H1 (cell line): ENCODE results near the gene ACBD4. TPM values are rescaled to one million over a fixed set of nuclear protein-coding genes. Genes with fewer than 3 reads are reported as not detected.
A peak's percentile ranks its signal among the peaks of the same experiment; 100 is the strongest.

Source experiments
- ASH2L ChIP-seq: fragments of 200-600, 300-600 bp; sonication (generic); IDR thresholded peaks from one replicate; pipeline ENCODE4 v1.7.1; 2017; ENCODE audit warnings: low read length
- ATF3 ChIP-seq: IDR thresholded peaks from 2 replicates; pipeline ENCODE4 v1.6.1; 2011; ENCODE audit warnings: low read depth, mild to moderate bottlenecking, low read length; ENCODE audit not compliant: insufficient read depth
- BACH1 ChIP-seq: IDR thresholded peaks from 2 replicates; pipeline ENCODE4 v1.6.1; 2012; ENCODE audit warnings: low read length, improper control_type of control experiment
- BCL11A ChIP-seq, 2 experiments: IDR thresholded peaks; one replicate each; pipeline ENCODE4 v1.6.1; 2011; ENCODE audit warnings: low read depth in 2 of 2, low read length in 2 of 2, mild to moderate bottlenecking in 2 of 2
- CBX5 ChIP-seq: fragments of 300-800, 300-1000 bp; sonication (generic); IDR thresholded peaks from 2 replicates; pipeline ENCODE4 v1.7.1; 2016; ENCODE audit warnings: antibody characterized with exemption, low read length, low read depth
- CBX8 ChIP-seq: fragments of 300-800, 300-1000 bp; sonication (generic); IDR thresholded peaks from 2 replicates; pipeline ENCODE4 v1.7.1; 2016; ENCODE audit warnings: low read depth, low read length, borderline replicate concordance
- CEBPB ChIP-seq: IDR thresholded peaks from 2 replicates; pipeline ENCODE4 v1.6.1; 2012; ENCODE audit warnings: low read depth, low read length
- CHD1 ChIP-seq: IDR thresholded peaks from 2 replicates; pipeline ENCODE4 v1.6.1; 2012; ENCODE audit warnings: low read depth, low read length, improper control_type of control experiment
- EGR1 ChIP-seq: IDR thresholded peaks from 2 replicates; pipeline ENCODE4 v1.6.1; 2011; ENCODE audit warnings: low read depth, low read length, borderline replicate concordance
- EP300 ChIP-seq, 2 experiments: IDR thresholded peaks; 1 replicate in 1 of 2; 2 replicates in 1 of 2; pipeline ENCODE4 v1.6.1; 2011 to 2012; ENCODE audit warnings: low read depth in 2 of 2, low read length in 2 of 2, mild to moderate bottlenecking in 2 of 2, borderline replicate concordance in 1 of 2, inconsistent platforms in 1 of 2, moderate library complexity in 1 of 2
- EZH2 ChIP-seq: fragments of 200-600 bp; sonication (generic); IDR thresholded peaks from 2 replicates; pipeline ENCODE4 v1.7.1; 2012; ENCODE audit warnings: low read depth, mild to moderate bottlenecking, moderate library complexity, low read length, inconsistent platforms; ENCODE audit not compliant: severe bottlenecking
- GABPA ChIP-seq: IDR thresholded peaks from 2 replicates; pipeline ENCODE4 v1.6.1; 2011; ENCODE audit warnings: mild to moderate bottlenecking, low read length, moderate library complexity, borderline replicate concordance; ENCODE audit not compliant: insufficient read depth
- GTF2F1 ChIP-seq: IDR thresholded peaks from 2 replicates; pipeline ENCODE4 v1.6.1; 2012; ENCODE audit warnings: low read depth, low read length, improper control_type of control experiment, borderline replicate concordance
- KDM4A ChIP-seq: IDR thresholded peaks from one replicate; pipeline ENCODE4 v1.7.1; 2012; ENCODE audit warnings: low read depth, mild to moderate bottlenecking, moderate library complexity, low read length, inconsistent platforms; ENCODE audit not compliant: severe bottlenecking
- NANOG ChIP-seq: IDR thresholded peaks from 2 replicates; pipeline ENCODE4 v1.6.1; 2011; ENCODE audit warnings: low read length, low read depth, mild to moderate bottlenecking, inconsistent platforms; ENCODE audit not compliant: insufficient read depth, poor library complexity, severe bottlenecking
- POLR2A ChIP-seq, 2 experiments: IDR thresholded peaks; 1 replicate in 1 of 2; 2 replicates in 1 of 2; pipeline ENCODE4 v1.6.1; 2011; ENCODE audit warnings: low read depth in 2 of 2, low read length in 2 of 2, mild to moderate bottlenecking in 2 of 2; ENCODE audit errors: control extremely low read depth in 1 of 2
- RBBP5 ChIP-seq: IDR thresholded peaks from 2 replicates; pipeline ENCODE4 v1.7.1; 2012; ENCODE audit warnings: low read depth, mild to moderate bottlenecking, inconsistent platforms, low read length, moderate library complexity, borderline replicate concordance
- RNF2 ChIP-seq: fragments of 200-900, 300-1000 bp; sonication (generic); IDR thresholded peaks from 2 replicates; pipeline ENCODE4 v1.7.1; 2016; ENCODE audit warnings: borderline replicate concordance, low read depth, mild to moderate bottlenecking, antibody characterized with exemption, low read length; ENCODE audit not compliant: poor library complexity, severe bottlenecking; ENCODE audit errors: missing control alignments
- SP1 ChIP-seq: IDR thresholded peaks from 2 replicates; pipeline ENCODE4 v1.6.1; 2011; ENCODE audit warnings: low read depth, low read length
- TAF1 ChIP-seq: IDR thresholded peaks from 2 replicates; pipeline ENCODE4 v1.6.1; 2011; ENCODE audit warnings: mild to moderate bottlenecking, low read depth, low read length
- TAF7 ChIP-seq: optimal IDR thresholded peaks from 2 replicates; pipeline ENCODE3; 2011; ENCODE audit warnings: low read depth, mild to moderate bottlenecking, inconsistent platforms, low read length, moderate library complexity, borderline replicate concordance
- TBP ChIP-seq: IDR thresholded peaks from 2 replicates; pipeline ENCODE4 v1.6.1; 2011; ENCODE audit warnings: low read depth, low read length, improper control_type of control experiment
- YY1 ChIP-seq: IDR thresholded peaks from 2 replicates; pipeline ENCODE4 v1.6.1; 2011; ENCODE audit warnings: low read depth, mild to moderate bottlenecking, low read length
- polyA plus RNA-seq, 7 experiments: library from polyadenylated mRNA; depleted of rRNA in 3 of 7; stranded (reverse) in 5 of 7; unstranded in 2 of 7; fragments of >200 nt in 5 of 7; fragments of 200-250 nt in 2 of 7; gene quantifications; 1 replicate in 5 of 7; 2 replicates in 1 of 7; 4 replicates in 1 of 7; pipeline versions ENCODE4 v1.2.1 to v1.2.3, GENCODE V29; 2011 to 2013; ENCODE audit warnings: missing spikeins in 2 of 7, mixed read lengths in 2 of 7
- total RNA-seq: library from RNA; stranded (reverse); fragmentation: NEBNext Ultra II Directional; extraction: Animal tissue kit (Norgen Biotek cat#: 25700); gene quantifications from 2 replicates; pipeline ENCODE4 v1.2.1, GENCODE V29; 2021

Gene ACBD4
- total and polyA plus RNA-seq, 2 of the 8 experiments (the other 6 are each of a cell fraction or from before 2014, with no cell fraction given): 7.3 to 10.7 TPM

GRCh38 chr17:45149669-45150664 lies 14.5 kb downstream of the ACBD4 start (continued):
- TF ChIP-seq RNF2: no peak
- TF ChIP-seq EZH2: peak; percentile 12
- no peak for TF ChIP-seq CBX5
- TF ChIP-seq TBP: no peak
- TF ChIP-seq BACH1: no peak
- TF ChIP-seq EGR1: no peak
- no peak for TF ChIP-seq EP300 (IDR thresholded peaks at IDR 0.05; ENCODE audit: borderline replicate concordance in 1 of 2, low read depth in 2 of 2, low read length in 2 of 2)
- no peak for TF ChIP-seq ASH2L
- TF ChIP-seq ATF3: no peak
- TF ChIP-seq SP1: no peak
- TF ChIP-seq POLR2A (IDR thresholded peaks at IDR 0.05; ENCODE audit: control extremely low read depth in 1 of 2, low read depth in 2 of 2, low read length in 2 of 2): peak in 1 of 2 experiments; percentile 27; a peak in 1 of 3 replicates
- no peak for TF ChIP-seq YY1
- no peak for TF ChIP-seq GABPA
- TF ChIP-seq CBX8: no peak
- TF ChIP-seq CEBPB: no peak
- TF ChIP-seq BCL11A (IDR thresholded peaks at IDR 0.05; ENCODE audit: low read depth in 2 of 2, low read length in 2 of 2): no peak
- TF ChIP-seq TAF7: no peak
- TF ChIP-seq KDM4A: peak; percentile 71
- TF ChIP-seq CHD1: no peak
- no peak for TF ChIP-seq GTF2F1
- no peak; the same call in 1 of the 2 replicates for TF ChIP-seq TAF1
- TF ChIP-seq RBBP5: no peak
- TF ChIP-seq NANOG: no peak
